ENCODE data around the gene SCAMP2. TPM values are rescaled to one million over a fixed set of nuclear protein-coding genes. Genes with fewer than 3 reads are reported as not detected.

The SCAMP2 gene
- total and polyA plus RNA-seq, 10 of the 15 experiments (the other 5 are each of a cell fraction or from before 2014, with no cell fraction given), result 10.9 to 158 (median 99.6) TPM

- TF ChIP-seq NKRF (conservative IDR thresholded peaks at IDR 0.05), result peak; percentile 83
- TF ChIP-seq ZNF24 (IDR thresholded peaks at IDR 0.05), result peak; percentile 55; the same call in 1 of the 2 replicates
- peak; percentile 100 for TF ChIP-seq JUNB (IDR thresholded peaks at IDR 0.05)
- TF ChIP-seq CEBPZ (IDR thresholded peaks at IDR 0.05; ENCODE audit: low read depth, low read length), result no peak
- TF ChIP-seq CBX5 (IDR thresholded peaks at IDR 0.05; ENCODE audit: low read depth), result peak; percentile 85; the same call in 1 of the 2 replicates
- 0 out of 2 replicates have a peak, but pooled peaks have one; percentile 10 for TF ChIP-seq IRF3 (IDR thresholded peaks at IDR 0.05)
- peak in 1 of 2 experiments; percentile 92; a peak in 2 of 4 replicates for TF ChIP-seq ETV6 (conservative IDR thresholded peaks at IDR 0.05 in 1 of 2, IDR thresholded peaks at IDR 0.05 in 1 of 2; ENCODE audit: borderline replicate concordance in 1 of 2, low read depth in 1 of 2)
- TF ChIP-seq BHLHE40 (IDR thresholded peaks at IDR 0.05; ENCODE audit: borderline replicate concordance in 1 of 2, low read depth in 2 of 2, low read length in 1 of 2), result peak; percentile 48 to 65; a peak in 3 of 4 replicates
- TF ChIP-seq E2F8 (IDR thresholded peaks at IDR 0.05; ENCODE audit: low read depth, partially characterized antibody), result no peak
- peak; percentile 100 for TF ChIP-seq TCF12 (IDR thresholded peaks at IDR 0.05; ENCODE audit: low read depth, low read length)
- TF ChIP-seq BCL3 (IDR thresholded peaks at IDR 0.05; ENCODE audit: borderline replicate concordance, insufficient read depth, low read depth, low read length, poor library complexity, severe bottlenecking), result peak; percentile 92
- TF ChIP-seq WRNIP1 (IDR thresholded peaks at IDR 0.05; ENCODE audit: borderline replicate concordance, low read depth, low read length), result 0 out of 2 replicates have a peak, but pooled peaks have one; percentile 34
- TF ChIP-seq SPI1 (IDR thresholded peaks at IDR 0.05; ENCODE audit: borderline replicate concordance, insufficient read depth, low read depth, low read length), result peak; percentile 87
- TF ChIP-seq SP1 (IDR thresholded peaks at IDR 0.05; ENCODE audit: low read depth, low read length), result peak; percentile 80
- peak; percentile 88 for TF ChIP-seq CBFB (IDR thresholded peaks at IDR 0.05; ENCODE audit: low read depth)
- peak; percentile 96 for TF ChIP-seq MTA3 (IDR thresholded peaks at IDR 0.05; ENCODE audit: borderline replicate concordance, low read length)
- TF ChIP-seq NR2F1 (conservative IDR thresholded peaks at IDR 0.05), result peak; percentile 44; the same call in 1 of the 2 replicates
Measured at GRCh38 chr15:74869726-74870407, 3.3 kb downstream of the SCAMP2 start (continued).
